Vagina (tissue), 2 donors: ENCODE measurements around the gene PLEKHA5.

Source experiments
- CTCF ChIP-seq, 3 experiments: fragments of 450-650 bp in 2 of 3; fragments of 200-600 bp in 1 of 3; sonication (generic) in 1 of 3; IDR thresholded peaks; one replicate each; pipeline ENCODE4 v1.5.1; 2017 to 2019; ENCODE audit warnings: antibody characterized with exemption in 3 of 3, mild to moderate bottlenecking in 2 of 3, moderate library complexity in 2 of 3
- POLR2A ChIP-seq, 2 donors: fragments of 450-650 bp; IDR thresholded peaks; one replicate each; pipeline ENCODE4 v1.6.1; 2017; ENCODE audit warnings: antibody characterized with exemption in 2 of 2, mild to moderate bottlenecking in 2 of 2, moderate library complexity in 2 of 2
- POLR2AphosphoS5 ChIP-seq, 2 donors: sonication (generic); formaldehyde crosslinking; IDR thresholded peaks; one replicate each; pipeline ENCODE4 v1.9.0; 2017; ENCODE audit warnings: antibody characterized with exemption in 2 of 2, mild to moderate bottlenecking in 2 of 2, low read depth in 1 of 2; ENCODE audit not compliant: insufficient read depth in 1 of 2

GRCh38 chr12:19245106-19245505, 115.6 kb downstream of the PLEKHA5 start:
- TF ChIP-seq POLR2A (IDR thresholded peaks at IDR 0.05) (no peak), CTCF (IDR thresholded peaks at IDR 0.05) (no peak), POLR2AphosphoS5 (IDR thresholded peaks at IDR 0.05; ENCODE audit: insufficient read depth in 1 of 2, low read depth in 1 of 2) (no peak)
